ENCODE measurements around the gene TRPM3. TPM values are rescaled to one million over a fixed set of nuclear protein-coding genes. Genes with fewer than 3 reads are reported as not detected.

Gene TRPM3
- total RNA-seq, 1 donor from 2014 or later, result 0.22 TPM

GRCh38 chr9:70566066-70566465 lies 555.4 kb downstream of the TRPM3 start:
- H3K9me3 ChIP-seq (replicated peaks), result no peaks in the 10 kb centered on the region
- no peaks in the 10 kb centered on the region for H3K27me3 ChIP-seq (ENCODE audit: low read depth)
- no peaks in the 10 kb centered on the region for H3K36me3 ChIP-seq
- intact Hi-C loops (cut with micrococcal nuclease), result no loop called here
- H3K27ac ChIP-seq (replicated peaks), result no peak overlapping the region
- TF ChIP-seq CTCF (IDR thresholded peaks at IDR 0.05; ENCODE audit: borderline replicate concordance), result no peak
- H3K4me1 ChIP-seq, result no peaks in the 10 kb centered on the region
- no peak for DNase-seq
- H3K4me3 ChIP-seq, result no peak overlapping the region

- DNase-seq, result no peak
- TF ChIP-seq CTCF (IDR thresholded peaks at IDR 0.05; ENCODE audit: borderline replicate concordance), result no peak
- no peaks in the 10 kb centered on the region for H3K27me3 ChIP-seq (ENCODE audit: low read depth)
- no peaks in the 10 kb centered on the region for H3K4me1 ChIP-seq
- H3K36me3 ChIP-seq, result no peaks in the 10 kb centered on the region
- intact Hi-C loops (cut with micrococcal nuclease), result no loop called here
- H3K4me3 ChIP-seq, result no peak overlapping the region
- peak overlapping the region; percentile 47 for H3K27ac ChIP-seq (replicated peaks)
- H3K9me3 ChIP-seq (replicated peaks), result no peaks in the 10 kb centered on the region
These were observed 556.7 kb downstream of the TRPM3 start for GRCh38 chr9:70564468-70565335.

GRCh38 chr9:70563431-70564204 lies 557.8 kb downstream of the TRPM3 start:
- no peaks in the 10 kb centered on the region for H3K36me3 ChIP-seq
- H3K4me1 ChIP-seq, result no peaks in the 10 kb centered on the region
- intact Hi-C loops (cut with micrococcal nuclease), result no loop called here
- no peaks in the 10 kb centered on the region for H3K27me3 ChIP-seq (ENCODE audit: low read depth)
- no peaks in the 10 kb centered on the region for H3K9me3 ChIP-seq (replicated peaks)
- peak overlapping the region; percentile 47 for H3K27ac ChIP-seq (replicated peaks)
- no peak for DNase-seq
- no peak overlapping the region for H3K4me3 ChIP-seq
- TF ChIP-seq CTCF (IDR thresholded peaks at IDR 0.05; ENCODE audit: borderline replicate concordance), result no peak

GRCh38 chr9:70563010-70563409 lies 558.4 kb downstream of the TRPM3 start:
- Histone ChIP-seq H3K4me1 (no peaks in the 10 kb centered on the region), H3K27me3 (ENCODE audit: low read depth) (no peaks in the 10 kb centered on the region), H3K9me3 (replicated peaks) (no peaks in the 10 kb centered on the region), H3K36me3 (no peaks in the 10 kb centered on the region), H3K4me3 (no peak overlapping the region), H3K27ac (replicated peaks) (peak overlapping the region; percentile 47)
- TF ChIP-seq CTCF (IDR thresholded peaks at IDR 0.05; ENCODE audit: borderline replicate concordance), result no peak
- DNase-seq, result no peak
- intact Hi-C loops (cut with micrococcal nuclease), result no loop called here

GRCh38 chr9:70561786-70562395 lies 559.5 kb downstream of the TRPM3 start:
- no peak for DNase-seq
- Histone ChIP-seq H3K36me3 (no peaks in the 10 kb centered on the region), H3K9me3 (replicated peaks) (no peaks in the 10 kb centered on the region), H3K4me3 (no peak overlapping the region), H3K4me1 (no peaks in the 10 kb centered on the region), H3K27ac (replicated peaks) (peak overlapping the region; percentile 47), H3K27me3 (ENCODE audit: low read depth) (no peaks in the 10 kb centered on the region)
- intact Hi-C loops (cut with micrococcal nuclease), result no loop called here
- no peak for TF ChIP-seq CTCF (IDR thresholded peaks at IDR 0.05; ENCODE audit: borderline replicate concordance)

All from left ventricle myocardium inferior (tissue), 1 donor.